Measurements from ENCODE around the gene METTL16. TPM values are rescaled to one million over a fixed set of nuclear protein-coding genes. Genes with fewer than 3 reads are reported as not detected.

The METTL16 gene
- total and polyA plus RNA-seq, 7 donors: 6.5 to 33.2 (median 18.3) TPM

DNA sequence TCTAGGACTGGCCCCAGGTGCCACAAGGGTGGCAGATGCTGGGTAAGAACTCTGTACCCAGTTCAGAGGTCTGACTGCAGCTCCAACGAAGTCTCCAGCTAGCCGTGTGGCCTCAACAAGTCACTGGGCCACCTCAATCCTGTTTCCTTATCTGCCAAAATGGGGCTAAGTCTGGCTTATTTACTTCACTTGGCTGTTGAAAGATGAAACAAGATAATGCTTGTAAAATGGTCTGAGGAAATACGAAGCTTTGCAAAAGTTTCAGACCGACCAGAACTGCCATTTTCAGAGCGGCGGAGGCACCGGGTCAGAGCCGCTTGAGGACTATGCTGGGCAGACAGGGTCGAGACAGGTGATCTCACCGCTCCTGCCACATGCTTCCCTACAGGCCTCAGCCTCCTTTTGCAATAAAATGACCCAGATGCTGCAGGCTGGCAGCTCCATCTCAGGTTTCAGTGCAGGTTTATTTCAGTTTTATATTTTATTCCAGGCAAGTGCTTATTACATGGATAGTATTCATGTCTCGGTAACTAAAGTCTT is 128.0 kb downstream of the METTL16 start:
- Histone ChIP-seq H3K27ac (peak overlapping the region in 3 of 4 donors; percentile 42 to 56 (median 51)), H3K4me1 (peaks cover 0 to 29% (median 23%) of the 10 kb centered on the region in 4 donors), H3K36me3 (peaks cover 0 to 67% (median 25%) of the 10 kb centered on the region in 4 donors), H3K4me3 (no peak overlapping the region), H3K9me3 (no peaks in the 10 kb centered on the region), H3K27me3 (no peaks in the 10 kb centered on the region)
- no peak for DNase-seq
- TF ChIP-seq, protein P1, sequence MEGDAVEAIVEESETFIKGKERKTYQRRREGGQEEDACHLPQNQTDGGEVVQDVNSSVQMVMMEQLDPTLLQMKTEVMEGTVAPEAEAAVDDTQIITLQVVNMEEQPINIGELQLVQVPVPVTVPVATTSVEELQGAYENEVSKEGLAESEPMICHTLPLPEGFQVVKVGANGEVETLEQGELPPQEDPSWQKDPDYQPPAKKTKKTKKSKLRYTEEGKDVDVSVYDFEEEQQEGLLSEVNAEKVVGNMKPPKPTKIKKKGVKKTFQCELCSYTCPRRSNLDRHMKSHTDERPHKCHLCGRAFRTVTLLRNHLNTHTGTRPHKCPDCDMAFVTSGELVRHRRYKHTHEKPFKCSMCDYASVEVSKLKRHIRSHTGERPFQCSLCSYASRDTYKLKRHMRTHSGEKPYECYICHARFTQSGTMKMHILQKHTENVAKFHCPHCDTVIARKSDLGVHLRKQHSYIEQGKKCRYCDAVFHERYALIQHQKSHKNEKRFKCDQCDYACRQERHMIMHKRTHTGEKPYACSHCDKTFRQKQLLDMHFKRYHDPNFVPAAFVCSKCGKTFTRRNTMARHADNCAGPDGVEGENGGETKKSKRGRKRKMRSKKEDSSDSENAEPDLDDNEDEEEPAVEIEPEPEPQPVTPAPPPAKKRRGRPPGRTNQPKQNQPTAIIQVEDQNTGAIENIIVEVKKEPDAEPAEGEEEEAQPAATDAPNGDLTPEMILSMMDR (IDR thresholded peaks at IDR 0.05): no peak
- no peak for TF ChIP-seq POLR2A (IDR thresholded peaks at IDR 0.05)
- TF ChIP-seq EP300 (IDR thresholded peaks at IDR 0.05): no peak
- TF ChIP-seq POLR2AphosphoS5 (IDR thresholded peaks at IDR 0.05): no peak
- intact Hi-C loops (cut with DNase I): no loop called here
- 85 to 88% methylated on average over 11 of the region's 11 CpGs for WGBS, 2 donors

DNA sequence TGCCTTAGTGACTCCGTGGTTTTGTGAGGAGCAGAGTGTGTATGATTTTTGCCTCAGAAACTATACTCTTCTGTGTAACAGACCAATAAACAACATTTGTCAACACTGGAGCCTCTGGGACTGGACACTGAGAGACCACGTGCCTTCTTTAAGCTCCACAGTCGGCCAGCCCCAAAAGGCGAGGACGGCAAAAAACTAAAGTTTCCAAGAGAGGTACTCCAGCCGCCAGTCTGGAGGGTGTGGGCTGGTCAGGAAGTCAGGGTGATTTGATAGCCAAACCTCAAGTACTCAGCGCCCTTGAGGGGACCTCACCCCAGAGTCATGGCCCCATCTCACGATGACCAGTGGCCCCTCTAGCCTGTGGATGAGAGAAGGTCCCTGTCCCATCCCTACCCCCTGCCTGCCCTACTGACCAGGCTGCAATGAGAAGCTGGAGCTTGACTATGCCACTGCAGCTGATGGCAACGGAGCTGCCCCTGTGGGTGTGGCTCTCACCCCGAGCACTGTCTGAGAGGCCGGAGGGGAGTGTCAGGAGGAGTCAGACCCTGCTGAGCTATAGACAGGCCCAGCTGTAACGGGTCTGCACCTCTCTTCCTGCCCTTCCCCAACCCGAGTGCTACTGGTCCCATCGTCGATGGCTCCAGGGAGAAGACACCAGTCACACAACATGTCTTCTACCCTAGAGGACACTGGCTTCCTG is 130.6 kb downstream of the METTL16 start:
- Histone ChIP-seq H3K27me3 (no peaks in the 10 kb centered on the region), H3K27ac (no peak overlapping the region), H3K36me3 (peaks cover 7 to 71% (median 25%) of the 10 kb centered on the region in 4 donors), H3K4me3 (no peak overlapping the region), H3K4me1 (peaks cover 0 to 29% (median 22%) of the 10 kb centered on the region in 4 donors), H3K9me3 (no peaks in the 10 kb centered on the region)
- intact Hi-C loops (cut with DNase I): no loop called here
- WGBS, 2 donors: 81 to 88% methylated on average over 15 of the region's 15 CpGs
- TF ChIP-seq POLR2A (IDR thresholded peaks at IDR 0.05) (no peak), EP300 (IDR thresholded peaks at IDR 0.05) (no peak), POLR2AphosphoS5 (IDR thresholded peaks at IDR 0.05) (no peak)
- TF ChIP-seq, protein P1 (IDR thresholded peaks at IDR 0.05): no peak
- DNase-seq: no peak

DNA sequence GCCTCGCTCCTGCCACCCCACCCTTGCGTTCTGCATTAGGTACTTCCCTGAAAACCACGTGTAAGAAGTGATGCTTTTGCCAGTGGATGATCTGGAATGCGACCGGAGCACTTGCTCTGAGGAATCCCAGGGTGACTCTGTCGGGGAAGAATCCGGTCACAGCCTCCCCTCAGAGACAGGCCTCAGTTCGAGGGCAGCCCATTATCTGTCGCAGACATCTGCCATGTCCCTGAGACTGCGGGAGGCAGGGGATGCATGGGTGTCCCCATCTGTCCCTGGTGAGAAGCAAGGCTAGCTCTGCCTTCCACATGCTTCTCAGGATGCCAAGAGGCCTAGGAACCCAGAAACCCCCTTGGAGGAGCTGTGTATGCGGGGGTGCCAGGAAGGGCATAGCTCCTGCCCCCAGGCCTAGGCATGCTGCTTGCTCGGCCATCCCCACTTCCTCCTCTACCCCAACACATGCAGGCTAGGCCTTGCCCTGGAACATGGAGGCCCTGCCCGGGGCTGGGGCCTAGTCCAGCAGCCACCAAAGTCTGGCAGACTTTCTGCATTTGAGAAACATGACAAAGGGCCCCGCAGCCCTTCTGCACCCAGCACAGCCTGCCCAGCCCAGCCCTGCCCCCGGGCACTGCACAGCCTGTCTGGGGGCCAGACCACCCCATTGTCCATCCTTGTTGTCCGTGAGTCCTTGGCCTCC is 131.3 kb downstream of the METTL16 start:
- Histone ChIP-seq H3K4me1 (peaks cover 0 to 23% (median 20%) of the 10 kb centered on the region in 4 donors), H3K9me3 (no peaks in the 10 kb centered on the region), H3K27ac (peak overlapping the region in 1 of 4 donors; percentile 7), H3K36me3 (peaks cover 12 to 71% (median 27%) of the 10 kb centered on the region in 4 donors), H3K27me3 (no peaks in the 10 kb centered on the region), H3K4me3 (no peak overlapping the region)
- WGBS, 2 donors: 87 to 89% methylated on average over 16 of the region's 16 CpGs
- intact Hi-C loops (cut with DNase I): no loop called here
- DNase-seq: no peak
- TF ChIP-seq POLR2A (IDR thresholded peaks at IDR 0.05) (no peak), POLR2AphosphoS5 (IDR thresholded peaks at IDR 0.05) (no peak), EP300 (IDR thresholded peaks at IDR 0.05) (no peak)
- TF ChIP-seq, protein P1 (IDR thresholded peaks at IDR 0.05): no peak

DNA sequence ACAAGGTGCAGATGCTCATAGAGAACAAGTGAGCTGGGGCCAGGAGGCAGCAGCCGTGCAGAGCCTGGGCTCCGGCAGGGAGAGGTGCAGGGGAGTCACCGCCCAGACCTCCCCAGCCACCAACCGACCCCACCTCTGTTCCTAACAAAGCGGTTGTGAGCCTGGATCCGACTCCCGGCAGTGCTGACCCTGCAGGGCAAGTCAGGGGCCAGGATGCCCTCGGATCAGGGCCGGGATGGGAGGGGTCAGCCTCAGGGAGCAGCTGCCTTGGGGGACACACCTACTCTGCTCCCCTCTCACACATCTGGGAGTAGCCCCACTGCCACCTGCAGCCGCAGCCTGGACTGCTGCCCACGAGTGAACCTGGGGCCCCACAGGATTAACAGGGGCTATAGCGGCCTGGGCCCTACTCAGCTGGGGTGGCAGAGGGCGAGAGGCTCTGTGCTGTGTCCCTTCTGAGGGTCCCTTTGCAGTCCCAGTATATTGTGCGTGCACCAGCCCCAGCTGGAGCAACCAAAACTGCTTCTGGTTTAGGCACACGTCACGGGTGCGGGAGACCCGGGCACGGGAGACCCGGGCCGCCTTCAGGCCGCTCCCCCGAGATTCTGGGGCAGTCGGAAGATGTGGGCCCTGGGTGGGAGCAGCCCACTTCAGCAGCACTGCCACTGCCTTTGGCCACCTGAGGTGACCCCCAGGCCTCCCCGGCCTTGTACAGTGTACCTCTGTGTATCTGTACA is 132.0 kb downstream of the METTL16 start:
- no peaks in the 10 kb centered on the region for H3K27me3 ChIP-seq
- TF ChIP-seq EP300 (IDR thresholded peaks at IDR 0.05) (no peak), POLR2A (IDR thresholded peaks at IDR 0.05) (no peak), POLR2AphosphoS5 (IDR thresholded peaks at IDR 0.05) (no peak)
- TF ChIP-seq, protein P1 (IDR thresholded peaks at IDR 0.05): no peak
- intact Hi-C loops (cut with DNase I): no loop called here
- H3K36me3 ChIP-seq: peaks cover 12 to 71% (median 28%) of the 10 kb centered on the region in 4 donors
- H3K9me3 ChIP-seq: no peaks in the 10 kb centered on the region
- H3K4me1 ChIP-seq: peaks cover 0 to 16% (median 15%) of the 10 kb centered on the region in 4 donors
- H3K27ac ChIP-seq: peak overlapping the region in 1 of 4 donors; percentile 7
- DNase-seq: no peak
- 89 to 91% methylated on average over 25 of the region's 25 CpGs for WGBS, 2 donors
- H3K4me3 ChIP-seq: no peak overlapping the region
